HCT116 (cell line): Measurements from ENCODE around the gene MSLN. TPM values are rescaled to one million over a fixed set of nuclear protein-coding genes. Genes with fewer than 3 reads are reported as not detected.

Experiments used
- ATAC-seq: fragments of 200-7000 bp; cut with Tn5 transposase; 2 replicates; pipeline ENCODE4 v1.9.1; 2020; ENCODE audit warnings: mild to moderate bottlenecking, moderate library complexity
- BruUV-seq: library from RNA; stranded (reverse); fragments of 400-500 nt; replicated peaks from 2 replicates; lab custom pipeline; 2021; lab: Mats Ljungman, UMichigan
- CTCF ChIA-PET: fragments of 300-600 bp; sonication (Branson Sonifier 250); formaldehyde crosslinking; loops from one replicate; lab custom pipeline; 2021; ENCODE audit warnings: antibody characterized with exemption; lab: Charles Lee
- POLR2A ChIA-PET: fragments of 300-600, 350-600 bp; sonication (Branson Sonifier 250); formaldehyde crosslinking; loops from one replicate; lab custom pipeline; 2021; ENCODE audit warnings: antibody characterized with exemption; lab: Charles Lee
- RAD21 ChIA-PET, 2 experiments: fragments of 300-600 bp; sonication (Branson Sonifier 250); formaldehyde crosslinking; loops; one replicate each; lab custom pipeline; 2023; ENCODE audit warnings: low total read pairs in 2 of 2; ENCODE audit not compliant: uncharacterized antibody in 2 of 2, unreplicated experiment in 2 of 2, low non-redundant PET in 1 of 2; lab: Charles Lee
- DNase-seq: peaks from one replicate; pipeline ENCODE4 v3.0.0-alpha.2; 2010; ENCODE audit warnings: low read depth, low spot score
- H2AFZ ChIP-seq: fragments of 200-600 bp; shearing (Covaris generic), sonication (generic); 2 replicates; pipeline ENCODE4 v1.6.1; 2017; ENCODE audit warnings: low read depth, mixed run types, mixed read lengths, antibody characterized with exemption, low read length; ENCODE audit not compliant: poor library complexity, severe bottlenecking
- H3K27ac ChIP-seq: 2 replicates; pipeline ENCODE4 v1.5.1; 2012; ENCODE audit warnings: low read depth, low read length
- H3K27me3 ChIP-seq: fragments of 200-600 bp; sonication (generic); 2 replicates; pipeline ENCODE4 v1.6.1; 2016; ENCODE audit warnings: mixed run types, low read length, mixed read lengths; ENCODE audit not compliant: insufficient read depth
- H3K36me3 ChIP-seq, 2 experiments: fragments of 200-500 bp in 1 of 2; fragments of 200-600 bp in 1 of 2; sonication (Bioruptor generic) in 1 of 2; sonication (generic) in 1 of 2; 2 replicates each; pipeline versions ENCODE4 v1.5.1 to v1.6.1; 2014 to 2016; ENCODE audit warnings: low read length in 2 of 2, inconsistent platforms in 1 of 2, mixed read lengths in 1 of 2, mixed run types in 1 of 2; ENCODE audit not compliant: insufficient read depth in 2 of 2, control insufficient read depth in 1 of 2
- H3K4me1 ChIP-seq, 2 experiments: fragments of 200-600 bp in 1 of 2; sonication (generic) in 1 of 2; 2 replicates each; pipeline versions ENCODE4 v1.5.1 to v1.6.1; 2012 to 2017; ENCODE audit warnings: low read length in 2 of 2, inconsistent platforms in 1 of 2, mild to moderate bottlenecking in 1 of 2, mixed read lengths in 1 of 2, mixed run types in 1 of 2, moderate library complexity in 1 of 2; ENCODE audit not compliant: insufficient read depth in 2 of 2, control insufficient read depth in 1 of 2
- H3K4me2 ChIP-seq: fragments of 200-600 bp; sonication (generic); 2 replicates; pipeline ENCODE4 v1.6.1; 2017; ENCODE audit warnings: mixed run types, low read length, mixed read lengths
- H3K4me3 ChIP-seq, 2 experiments: fragments of 200-600 bp in 1 of 2; sonication (generic) in 1 of 2; replicated peaks in 1 of 2; 2 replicates each; pipeline ENCODE4 v1.5.1; 2011 to 2016; ENCODE audit warnings: low read length in 2 of 2, control low read depth in 1 of 2, low read depth in 1 of 2, mild to moderate bottlenecking in 1 of 2, mixed read lengths in 1 of 2, mixed run types in 1 of 2
- H3K79me2 ChIP-seq: fragments of 200-600 bp; sonication (generic); 2 replicates; pipeline ENCODE4 v1.6.1; 2017; ENCODE audit warnings: mild to moderate bottlenecking, mixed run types, low read length, moderate library complexity, mixed read lengths; ENCODE audit not compliant: insufficient read depth
- H3K9ac ChIP-seq: fragments of 200-600 bp; sonication (generic); 2 replicates; pipeline ENCODE4 v1.6.1; 2016; ENCODE audit warnings: low read length, mixed read lengths
- H3K9me2 ChIP-seq: fragments of 200-600 bp; sonication (generic), shearing (Covaris generic); 2 replicates; pipeline ENCODE4 v1.6.1; 2017; ENCODE audit warnings: mixed run types, mild to moderate bottlenecking, moderate library complexity; ENCODE audit not compliant: insufficient read depth
- H3K9me3 ChIP-seq, 2 experiments: fragments of 200-500 bp in 1 of 2; fragments of 200-600 bp in 1 of 2; sonication (Bioruptor generic) in 1 of 2; sonication (generic) in 1 of 2; 2 replicates each; pipeline ENCODE4 v1.6.1; 2014 to 2017; ENCODE audit warnings: low read length in 2 of 2, mixed read lengths in 2 of 2, inconsistent platforms in 1 of 2, low read depth in 1 of 2, mild to moderate bottlenecking in 1 of 2, mixed run types in 1 of 2, moderate library complexity in 1 of 2; ENCODE audit not compliant: control insufficient read depth in 1 of 2, insufficient read depth in 1 of 2
- H4K20me1 ChIP-seq: fragments of 200-600 bp; sonication (generic), shearing (Covaris generic); 2 replicates; pipeline ENCODE4 v1.6.1; 2017; ENCODE audit warnings: mixed run types, mild to moderate bottlenecking, moderate library complexity; ENCODE audit not compliant: insufficient read depth
- ATF3 ChIP-seq: IDR thresholded peaks from 2 replicates; pipeline ENCODE4 v1.6.1; 2012
- CBX3 ChIP-seq: IDR thresholded peaks from 2 replicates; pipeline ENCODE4 v1.6.1; 2012; ENCODE audit warnings: low read depth
- CEBPB ChIP-seq: IDR thresholded peaks from 2 replicates; pipeline ENCODE4 v1.6.1; 2012; ENCODE audit warnings: low read depth
- CTCF ChIP-seq, 3 experiments: fragments of 200-600 bp in 1 of 3; sonication (generic) in 1 of 3; IDR thresholded peaks in 2 of 3; conservative IDR thresholded peaks in 1 of 3; 2 replicates each; pipeline ENCODE4 v1.5.1; 2012 to 2017; ENCODE audit warnings: low read depth in 2 of 3, low read length in 2 of 3, antibody characterized with exemption in 1 of 3, borderline replicate concordance in 1 of 3, control low read depth in 1 of 3, mild to moderate bottlenecking in 1 of 3, mixed read lengths in 1 of 3, mixed run types in 1 of 3, moderate library complexity in 1 of 3; ENCODE audit not compliant: insufficient read depth in 1 of 3
- EGR1 ChIP-seq: IDR thresholded peaks from 2 replicates; pipeline ENCODE4 v1.6.1; 2012; ENCODE audit warnings: low read depth
- EZH2 ChIP-seq: fragments of 200-600 bp; sonication (generic); IDR thresholded peaks from 2 replicates; pipeline ENCODE4 v1.6.1; 2017; ENCODE audit warnings: antibody characterized with exemption, mixed run types
- JUND ChIP-seq: IDR thresholded peaks from 2 replicates; pipeline ENCODE4 v1.6.1; 2012
- POLR2A ChIP-seq: IDR thresholded peaks from 2 replicates; pipeline ENCODE4 v1.7.0; 2011; ENCODE audit warnings: borderline replicate concordance; ENCODE audit not compliant: insufficient read depth, insufficient read length; ENCODE audit errors: extremely low read depth
- RAD21 ChIP-seq: IDR thresholded peaks from 2 replicates; pipeline ENCODE4 v1.6.1; 2012; ENCODE audit warnings: low read depth, mild to moderate bottlenecking
- SP1 ChIP-seq: IDR thresholded peaks from 2 replicates; pipeline ENCODE4 v1.6.1; 2012; ENCODE audit warnings: low read depth
- SRF ChIP-seq: IDR thresholded peaks from 2 replicates; pipeline ENCODE4 v1.6.1; 2012; ENCODE audit warnings: low read depth
- YY1 ChIP-seq: IDR thresholded peaks from 2 replicates; pipeline ENCODE4 v1.6.1; 2011; ENCODE audit warnings: low read length, low read depth, moderate library complexity, mild to moderate bottlenecking; ENCODE audit not compliant: insufficient replicate concordance; ENCODE audit errors: extremely low read depth
- ZBTB33 ChIP-seq: IDR thresholded peaks from 2 replicates; pipeline ENCODE4 v1.6.1; 2011; ENCODE audit warnings: mild to moderate bottlenecking, low read length, moderate library complexity; ENCODE audit not compliant: insufficient replicate concordance; ENCODE audit errors: extremely low read depth
- ZNF274 ChIP-seq: fragments of 200-500 bp; sonication (Bioruptor generic); IDR thresholded peaks from 2 replicates; pipeline ENCODE4 v1.6.1; 2014; ENCODE audit warnings: mild to moderate bottlenecking, low read depth, low read length, inconsistent platforms
- intact Hi-C: fragments of 100-400 bp; cut with micrococcal nuclease; formaldehyde crosslinking; loops from 2 replicates; pipeline ENCODE4 v1.10.0; 2022
- total RNA-seq: library from RNA; stranded (reverse); gene quantifications from one replicate; pipeline ENCODE4 v1.2.1, GENCODE V29; 2021; ENCODE audit not compliant: unreplicated experiment

MSLN gene
- total RNA-seq, 1 experiment from 2014 or later: 40.9 TPM

- H2AFZ ChIP-seq: no peak overlapping the region
- H3K9ac ChIP-seq: no peak overlapping the region
- no peaks in the 10 kb centered on the region for H3K27me3 ChIP-seq
- H3K4me3 ChIP-seq: no peak overlapping the region
- no peaks in the 10 kb centered on the region for H3K79me2 ChIP-seq
- no peak for TF ChIP-seq ATF3
- TF ChIP-seq EGR1: no peak
- no peak for TF ChIP-seq POLR2A
- no peak for TF ChIP-seq SP1
- TF ChIP-seq EZH2: no peak
- no peak for TF ChIP-seq CTCF (IDR thresholded peaks at IDR 0.05 in 2 of 3, conservative IDR thresholded peaks at IDR 0.05 in 1 of 3; ENCODE audit: borderline replicate concordance in 1 of 3, insufficient read depth in 1 of 3, low read depth in 2 of 3, low read length in 2 of 3)
- TF ChIP-seq ZBTB33: no peak
- TF ChIP-seq JUND: no peak
- no peak for TF ChIP-seq CBX3
- TF ChIP-seq RAD21: no peak
- TF ChIP-seq CEBPB: no peak
- TF ChIP-seq YY1: no peak
- TF ChIP-seq ZNF274: no peak
- no peak for TF ChIP-seq SRF
- H4K20me1 ChIP-seq: no peaks in the 10 kb centered on the region
- peaks cover 0 to 7% of the 10 kb centered on the region in 2 experiments; a peak in 2 of 4 replicates for H3K4me1 ChIP-seq
- H3K9me2 ChIP-seq: no peaks in the 10 kb centered on the region
- H3K36me3 ChIP-seq: no peaks in the 10 kb centered on the region
- RAD21 ChIA-PET: no interaction called here
- CTCF ChIA-PET: interaction anchor here (1.6 kb wide), 1 partner anchor 36 kb away, joined by 3 read pairs; no protein-coding TSS in a partner anchor
- DNase-seq (no peak), ATAC-seq (no peak)
- no peak overlapping the region for H3K27ac ChIP-seq
- H3K4me2 ChIP-seq: no peak overlapping the region
- intact Hi-C loops: no loop called here
- POLR2A ChIA-PET: no interaction called here
- H3K9me3 ChIP-seq: no peaks in the 10 kb centered on the region
- no TSS peak for BruUV-seq
These were observed 12.4 kb upstream of the MSLN start for GRCh38 chr16:747978-748746.
